Non-pigmented ciliary epithelial cell (primary cell): ENCODE results near the gene IL31.

Source experiments
- DNase-seq: peaks from one replicate; pipeline ENCODE4 v3.0.0-alpha.2; 2010; ENCODE audit warnings: low read depth

The IL31 gene

GRCh38 chr12:122152754-122153153 lies 21.3 kb downstream of the IL31 start:
- DNase-seq: no peak

GRCh38 chr12:122150127-122150681 lies 23.8 kb downstream of the IL31 start:
- DNase-seq: no peak

GRCh38 chr12:122148657-122149056 lies 25.4 kb downstream of the IL31 start:
- DNase-seq: no peak

GRCh38 chr12:122147514-122148290 lies 26.3 kb downstream of the IL31 start:
- DNase-seq: no peak

GRCh38 chr12:122145505-122146330 lies 28.3 kb downstream of the IL31 start:
- DNase-seq: no peak

GRCh38 chr12:122144885-122145284 lies 29.1 kb downstream of the IL31 start:
- DNase-seq: no peak

GRCh38 chr12:122142857-122143256 lies 31.2 kb downstream of the IL31 start:
- DNase-seq: no peak

GRCh38 chr12:122141911-122142725 lies 31.9 kb downstream of the IL31 start:
- DNase-seq: no peak

GRCh38 chr12:122140467-122141257 lies 33.4 kb downstream of the IL31 start:
- DNase-seq: no peak

GRCh38 chr12:122139941-122140340 lies 34.1 kb downstream of the IL31 start:
- no peak for DNase-seq

GRCh38 chr12:122139266-122139665 lies 34.8 kb downstream of the IL31 start:
- DNase-seq: no peak

- DNase-seq: no peak
Measured at GRCh38 chr12:122138616-122139015, 35.4 kb downstream of the IL31 start.

- DNase-seq: no peak
Measured at GRCh38 chr12:122138181-122138580, 35.8 kb downstream of the IL31 start.

- DNase-seq: no peak
Measured at GRCh38 chr12:122137681-122138080, 36.3 kb downstream of the IL31 start.

GRCh38 chr12:122137229-122137628 lies 36.8 kb downstream of the IL31 start:
- no peak for DNase-seq

GRCh38 chr12:122135437-122136031 lies 38.5 kb downstream of the IL31 start:
- DNase-seq: no peak

GRCh38 chr12:122133192-122133950 lies 40.6 kb downstream of the IL31 start:
- no peak for DNase-seq

GRCh38 chr12:122130150-122130549 lies 43.9 kb downstream of the IL31 start:
- DNase-seq: no peak

GRCh38 chr12:122129131-122129530 lies 44.9 kb downstream of the IL31 start:
- no peak for DNase-seq

- no peak for DNase-seq
Measured at GRCh38 chr12:122128481-122128880, 45.5 kb downstream of the IL31 start.
